K562 (cell line): Measurements from ENCODE around the gene PNPLA8. TPM values are rescaled to one million over a fixed set of nuclear protein-coding genes. Genes with fewer than 3 reads are reported as not detected.

Experiments
- BRD4 ChIP-seq: fragments of 200-600 bp; sonication (generic); IDR thresholded peaks from 2 replicates; pipeline ENCODE4 v1.6.1; 2017; ENCODE audit warnings: inconsistent platforms
- HDAC6 ChIP-seq: IDR thresholded peaks from 2 replicates; pipeline ENCODE4 v1.6.1; 2012; ENCODE audit warnings: low read depth, mild to moderate bottlenecking, control low read depth, inconsistent platforms, low read length, moderate library complexity
- KHSRP ChIP-seq: fragments of 450-650 bp; IDR thresholded peaks from 2 replicates; pipeline ENCODE4 v1.6.1; 2017
- MCM5 ChIP-seq: fragments of 450-650 bp; IDR thresholded peaks from 2 replicates; pipeline ENCODE4 v1.6.1; 2016; ENCODE audit warnings: low read depth
- MYNN ChIP-seq, 2 experiments: sonication (generic); formaldehyde crosslinking in 1 of 2; IDR thresholded peaks; 2 replicates each; pipeline versions ENCODE4 v1.5.0 to v1.6.1; 2016 to 2020; ENCODE audit warnings: antibody characterized with exemption in 1 of 2, missing genetic modification reagents in 1 of 2
- NFIX ChIP-seq: fragments of 250-450 bp; sonication (Bioruptor Pico); IDR thresholded peaks from 2 replicates; pipeline ENCODE4 v1.4.0; 2020; ENCODE audit warnings: low read depth, mild to moderate bottlenecking, moderate library complexity
- NR4A1 ChIP-seq, 2 experiments: fragments of 250-450 bp in 1 of 2; fragments of 450-650 bp in 1 of 2; sonication (Bioruptor Pico) in 1 of 2; IDR thresholded peaks; 2 replicates each; pipeline versions ENCODE4 v1.4.0 to v1.6.1; 2016 to 2020; ENCODE audit warnings: mild to moderate bottlenecking in 2 of 2, missing compliant biosample characterization in 1 of 2, missing genetic modification characterization in 1 of 2, moderate library complexity in 1 of 2
- PYGO2 ChIP-seq: fragments of 450-650 bp; IDR thresholded peaks from 2 replicates; pipeline ENCODE4 v1.6.1; 2016; ENCODE audit warnings: mild to moderate bottlenecking, missing genetic modification characterization, moderate library complexity, missing compliant biosample characterization
- U2AF2 ChIP-seq: fragments of 200-400 bp; formaldehyde crosslinking; optimal IDR thresholded peaks from 2 replicates; pipeline ENCODE3; 2017; ENCODE audit warnings: low read depth, mild to moderate bottlenecking, low read length
- XRCC3 ChIP-seq: fragments of 450-650 bp; IDR thresholded peaks from 2 replicates; pipeline ENCODE4 v1.6.1; 2017; ENCODE audit warnings: mild to moderate bottlenecking, moderate library complexity
- polyA plus RNA-seq, 8 experiments: library from polyadenylated mRNA; depleted of rRNA in 4 of 8; stranded (reverse) in 5 of 8; unstranded in 3 of 8; fragments of >200 nt; fragmentation: Nextera tagmentation in 2 of 8; fragmentation: Illumina TruSeq in 1 of 8; extraction: Ambion mirVana in 2 of 8; extraction: Trizol in 1 of 8; gene quantifications; 2 replicates each; pipeline versions ENCODE4 v1.2.1 to v1.2.3, GENCODE V29; 2011 to 2014; ENCODE audit warnings: inconsistent platforms in 1 of 8, missing spikeins in 1 of 8
- total RNA-seq, 7 experiments: library from RNA; depleted of rRNA in 6 of 7; stranded (reverse); fragments of >200 nt in 6 of 7; fragmentation: Illumina TruSeq in 2 of 7; extraction: Trizol in 2 of 7; gene quantifications; 2 replicates each; pipeline versions ENCODE4 v1.2.1 to v1.2.3, GENCODE V29; 2011 to 2021; ENCODE audit warnings: low replicate concordance in 1 of 7
- TF ChIP-seq, protein P1 (sequence below): fragments of 250-450 bp; sonication (Bioruptor Pico); IDR thresholded peaks from 2 replicates; pipeline ENCODE4 v1.5.0; 2020; ENCODE audit warnings: mild to moderate bottlenecking, borderline replicate concordance
- TF ChIP-seq, protein P2 (sequence below): fragments of 250-450 bp; sonication (Bioruptor Pico); IDR thresholded peaks from 2 replicates; pipeline ENCODE4 v1.5.0; 2021
- TF ChIP-seq, protein P3 (sequence below), 2 experiments: fragments of 450-650 bp in 1 of 2; IDR thresholded peaks; 2 replicates each; pipeline ENCODE4 v1.6.1; 2011 to 2017; ENCODE audit warnings: low read depth in 2 of 2, antibody characterized with exemption in 1 of 2, borderline replicate concordance in 1 of 2, low read length in 1 of 2, mild to moderate bottlenecking in 1 of 2, mixed read lengths in 1 of 2; ENCODE audit not compliant: control insufficient read depth in 1 of 2
- TF ChIP-seq, protein P4 (sequence below): fragments of 450-650 bp; IDR thresholded peaks from 2 replicates; pipeline ENCODE4 v1.7.0; 2016; ENCODE audit warnings: borderline replicate concordance
- TF ChIP-seq, protein P5 (sequence below): fragments of 450-650 bp; IDR thresholded peaks from 2 replicates; pipeline ENCODE4 v1.6.1; 2017; ENCODE audit warnings: antibody characterized with exemption, mild to moderate bottlenecking

PNPLA8 gene
- total and polyA plus RNA-seq, 9 of the 15 experiments (the other 6 are each of a cell fraction or from before 2014, with no cell fraction given), result 12.8 to 27.6 (median 16.3) TPM

DNA sequence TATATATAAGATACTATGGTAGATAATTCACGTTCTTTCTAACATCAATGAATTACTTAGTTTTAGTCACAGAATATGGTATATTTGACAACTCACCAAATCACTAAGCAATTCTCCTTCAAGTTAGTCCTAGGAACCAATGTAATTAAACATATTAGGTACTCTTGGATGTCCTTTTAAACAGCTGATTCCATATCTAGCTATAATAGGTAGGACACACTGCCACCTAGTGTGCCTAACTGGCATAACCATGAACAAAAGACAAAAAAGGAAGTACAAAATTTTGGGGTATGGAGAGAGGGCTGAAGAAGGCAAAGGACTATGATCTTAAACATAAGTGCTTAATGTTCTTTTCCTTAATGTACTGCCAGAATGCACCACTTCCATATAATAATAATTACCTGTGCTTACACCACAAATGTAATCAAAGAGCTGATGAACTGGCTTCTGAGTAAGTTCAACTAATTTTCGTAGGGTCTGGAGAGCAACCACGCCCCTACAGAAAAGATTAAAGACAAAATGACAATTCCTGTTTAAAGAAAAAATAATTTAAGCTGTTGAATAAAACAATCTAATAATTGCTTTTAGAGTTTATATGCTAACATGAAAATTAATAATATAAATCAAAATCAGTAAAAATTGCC lies 28.7 kb downstream of the PNPLA8 start (continued):
- TF ChIP-seq, protein P1, sequence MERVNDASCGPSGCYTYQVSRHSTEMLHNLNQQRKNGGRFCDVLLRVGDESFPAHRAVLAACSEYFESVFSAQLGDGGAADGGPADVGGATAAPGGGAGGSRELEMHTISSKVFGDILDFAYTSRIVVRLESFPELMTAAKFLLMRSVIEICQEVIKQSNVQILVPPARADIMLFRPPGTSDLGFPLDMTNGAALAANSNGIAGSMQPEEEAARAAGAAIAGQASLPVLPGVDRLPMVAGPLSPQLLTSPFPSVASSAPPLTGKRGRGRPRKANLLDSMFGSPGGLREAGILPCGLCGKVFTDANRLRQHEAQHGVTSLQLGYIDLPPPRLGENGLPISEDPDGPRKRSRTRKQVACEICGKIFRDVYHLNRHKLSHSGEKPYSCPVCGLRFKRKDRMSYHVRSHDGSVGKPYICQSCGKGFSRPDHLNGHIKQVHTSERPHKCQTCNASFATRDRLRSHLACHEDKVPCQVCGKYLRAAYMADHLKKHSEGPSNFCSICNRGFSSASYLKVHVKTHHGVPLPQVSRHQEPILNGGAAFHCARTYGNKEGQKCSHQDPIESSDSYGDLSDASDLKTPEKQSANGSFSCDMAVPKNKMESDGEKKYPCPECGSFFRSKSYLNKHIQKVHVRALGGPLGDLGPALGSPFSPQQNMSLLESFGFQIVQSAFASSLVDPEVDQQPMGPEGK (CRISPR knock-in tag), result no peak
- TF ChIP-seq MCM5 (no peak), XRCC3 (no peak), KHSRP (no peak), U2AF2 (no peak), NR4A1 (CRISPR knock-in tag; IDR thresholded peaks at IDR 0.05) (no peak), NR4A1 (tag; IDR thresholded peaks at IDR 0.05) (no peak), HDAC6 (no peak), NFIX (CRISPR knock-in tag) (no peak), MYNN (IDR thresholded peaks at IDR 0.05) (no peak), MYNN (CRISPR knock-in tag; IDR thresholded peaks at IDR 0.05) (no peak), PYGO2 (tag) (no peak), BRD4 (no peak)
- TF ChIP-seq, protein P2, sequence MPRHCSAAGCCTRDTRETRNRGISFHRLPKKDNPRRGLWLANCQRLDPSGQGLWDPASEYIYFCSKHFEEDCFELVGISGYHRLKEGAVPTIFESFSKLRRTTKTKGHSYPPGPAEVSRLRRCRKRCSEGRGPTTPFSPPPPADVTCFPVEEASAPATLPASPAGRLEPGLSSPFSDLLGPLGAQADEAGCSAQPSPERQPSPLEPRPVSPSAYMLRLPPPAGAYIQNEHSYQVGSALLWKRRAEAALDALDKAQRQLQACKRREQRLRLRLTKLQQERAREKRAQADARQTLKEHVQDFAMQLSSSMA, result no peak
- TF ChIP-seq, protein P3, sequence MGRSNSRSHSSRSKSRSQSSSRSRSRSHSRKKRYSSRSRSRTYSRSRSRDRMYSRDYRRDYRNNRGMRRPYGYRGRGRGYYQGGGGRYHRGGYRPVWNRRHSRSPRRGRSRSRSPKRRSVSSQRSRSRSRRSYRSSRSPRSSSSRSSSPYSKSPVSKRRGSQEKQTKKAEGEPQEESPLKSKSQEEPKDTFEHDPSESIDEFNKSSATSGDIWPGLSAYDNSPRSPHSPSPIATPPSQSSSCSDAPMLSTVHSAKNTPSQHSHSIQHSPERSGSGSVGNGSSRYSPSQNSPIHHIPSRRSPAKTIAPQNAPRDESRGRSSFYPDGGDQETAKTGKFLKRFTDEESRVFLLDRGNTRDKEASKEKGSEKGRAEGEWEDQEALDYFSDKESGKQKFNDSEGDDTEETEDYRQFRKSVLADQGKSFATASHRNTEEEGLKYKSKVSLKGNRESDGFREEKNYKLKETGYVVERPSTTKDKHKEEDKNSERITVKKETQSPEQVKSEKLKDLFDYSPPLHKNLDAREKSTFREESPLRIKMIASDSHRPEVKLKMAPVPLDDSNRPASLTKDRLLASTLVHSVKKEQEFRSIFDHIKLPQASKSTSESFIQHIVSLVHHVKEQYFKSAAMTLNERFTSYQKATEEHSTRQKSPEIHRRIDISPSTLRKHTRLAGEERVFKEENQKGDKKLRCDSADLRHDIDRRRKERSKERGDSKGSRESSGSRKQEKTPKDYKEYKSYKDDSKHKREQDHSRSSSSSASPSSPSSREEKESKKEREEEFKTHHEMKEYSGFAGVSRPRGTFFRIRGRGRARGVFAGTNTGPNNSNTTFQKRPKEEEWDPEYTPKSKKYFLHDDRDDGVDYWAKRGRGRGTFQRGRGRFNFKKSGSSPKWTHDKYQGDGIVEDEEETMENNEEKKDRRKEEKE (IDR thresholded peaks at IDR 0.05; ENCODE audit: borderline replicate concordance in 1 of 2, control insufficient read depth in 1 of 2, low read depth in 2 of 2, low read length in 1 of 2), result no peak
- TF ChIP-seq, protein P4, sequence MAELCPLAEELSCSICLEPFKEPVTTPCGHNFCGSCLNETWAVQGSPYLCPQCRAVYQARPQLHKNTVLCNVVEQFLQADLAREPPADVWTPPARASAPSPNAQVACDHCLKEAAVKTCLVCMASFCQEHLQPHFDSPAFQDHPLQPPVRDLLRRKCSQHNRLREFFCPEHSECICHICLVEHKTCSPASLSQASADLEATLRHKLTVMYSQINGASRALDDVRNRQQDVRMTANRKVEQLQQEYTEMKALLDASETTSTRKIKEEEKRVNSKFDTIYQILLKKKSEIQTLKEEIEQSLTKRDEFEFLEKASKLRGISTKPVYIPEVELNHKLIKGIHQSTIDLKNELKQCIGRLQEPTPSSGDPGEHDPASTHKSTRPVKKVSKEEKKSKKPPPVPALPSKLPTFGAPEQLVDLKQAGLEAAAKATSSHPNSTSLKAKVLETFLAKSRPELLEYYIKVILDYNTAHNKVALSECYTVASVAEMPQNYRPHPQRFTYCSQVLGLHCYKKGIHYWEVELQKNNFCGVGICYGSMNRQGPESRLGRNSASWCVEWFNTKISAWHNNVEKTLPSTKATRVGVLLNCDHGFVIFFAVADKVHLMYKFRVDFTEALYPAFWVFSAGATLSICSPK, result no peak
- TF ChIP-seq, protein P5, sequence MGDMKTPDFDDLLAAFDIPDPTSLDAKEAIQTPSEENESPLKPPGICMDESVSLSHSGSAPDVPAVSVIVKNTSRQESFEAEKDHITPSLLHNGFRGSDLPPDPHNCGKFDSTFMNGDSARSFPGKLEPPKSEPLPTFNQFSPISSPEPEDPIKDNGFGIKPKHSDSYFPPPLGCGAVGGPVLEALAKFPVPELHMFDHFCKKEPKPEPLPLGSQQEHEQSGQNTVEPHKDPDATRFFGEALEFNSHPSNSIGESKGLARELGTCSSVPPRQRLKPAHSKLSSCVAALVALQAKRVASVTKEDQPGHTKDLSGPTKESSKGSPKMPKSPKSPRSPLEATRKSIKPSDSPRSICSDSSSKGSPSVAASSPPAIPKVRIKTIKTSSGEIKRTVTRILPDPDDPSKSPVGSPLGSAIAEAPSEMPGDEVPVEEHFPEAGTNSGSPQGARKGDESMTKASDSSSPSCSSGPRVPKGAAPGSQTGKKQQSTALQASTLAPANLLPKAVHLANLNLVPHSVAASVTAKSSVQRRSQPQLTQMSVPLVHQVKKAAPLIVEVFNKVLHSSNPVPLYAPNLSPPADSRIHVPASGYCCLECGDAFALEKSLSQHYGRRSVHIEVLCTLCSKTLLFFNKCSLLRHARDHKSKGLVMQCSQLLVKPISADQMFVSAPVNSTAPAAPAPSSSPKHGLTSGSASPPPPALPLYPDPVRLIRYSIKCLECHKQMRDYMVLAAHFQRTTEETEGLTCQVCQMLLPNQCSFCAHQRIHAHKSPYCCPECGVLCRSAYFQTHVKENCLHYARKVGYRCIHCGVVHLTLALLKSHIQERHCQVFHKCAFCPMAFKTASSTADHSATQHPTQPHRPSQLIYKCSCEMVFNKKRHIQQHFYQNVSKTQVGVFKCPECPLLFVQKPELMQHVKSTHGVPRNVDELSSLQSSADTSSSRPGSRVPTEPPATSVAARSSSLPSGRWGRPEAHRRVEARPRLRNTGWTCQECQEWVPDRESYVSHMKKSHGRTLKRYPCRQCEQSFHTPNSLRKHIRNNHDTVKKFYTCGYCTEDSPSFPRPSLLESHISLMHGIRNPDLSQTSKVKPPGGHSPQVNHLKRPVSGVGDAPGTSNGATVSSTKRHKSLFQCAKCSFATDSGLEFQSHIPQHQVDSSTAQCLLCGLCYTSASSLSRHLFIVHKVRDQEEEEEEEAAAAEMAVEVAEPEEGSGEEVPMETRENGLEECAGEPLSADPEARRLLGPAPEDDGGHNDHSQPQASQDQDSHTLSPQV, result 0 out of 2 replicates have a peak, but pooled peaks have one; percentile 36
